Skeletal muscle cell (primary cell): ENCODE measurements around the gene SVIP.

Source experiments
- DNase-seq: peaks from one replicate; pipeline ENCODE4 v3.0.0-alpha.2; 2010; ENCODE audit warnings: low read depth
- H3K4me3 ChIP-seq: 2 replicates; pipeline ENCODE4 v1.5.1; 2011; ENCODE audit warnings: low read depth, mild to moderate bottlenecking, control low read depth, low read length, moderate library complexity

SVIP gene

GRCh38 chr11:22829231-22830081, at the start of gene SVIP:
Gene SVIP (minus strand): TSS chr11:22829801. CDS start chr11:22829748, 53 bp downstream.
- H3K4me3 ChIP-seq = peak within 1 kb of the TSS; percentile 68
- peak; percentile 43 for DNase-seq

- no peak for DNase-seq
Observed at GRCh38 chr11:22878604-22879003, 49.0 kb upstream of the SVIP start.

GRCh38 chr11:22878039-22878438, 48.4 kb upstream of the SVIP start:
- no peak for DNase-seq
- H3K4me3 ChIP-seq = no peak overlapping the region

More at GRCh38 chr11:22878604-22879003, 49.0 kb upstream of the SVIP start:
- H3K4me3 ChIP-seq = no peak overlapping the region

- peak; percentile 40 for DNase-seq
Observed at GRCh38 chr11:22875869-22876473, 46.4 kb upstream of the SVIP start.

GRCh38 chr11:22869325-22869724, 39.7 kb upstream of the SVIP start:
- no peak for DNase-seq

More at GRCh38 chr11:22875869-22876473, 46.4 kb upstream of the SVIP start:
- H3K4me3 ChIP-seq = no peak overlapping the region

GRCh38 chr11:22860241-22860640, 30.6 kb upstream of the SVIP start, which contains the start of gene CCDC179:
Gene CCDC179 (minus strand): TSS chr11:22860474. CDS start chr11:22860421, 53 bp downstream.
- H3K4me3 ChIP-seq = no peak within 1 kb of the TSS
- DNase-seq = no peak

More at GRCh38 chr11:22869325-22869724, 39.7 kb upstream of the SVIP start:
- H3K4me3 ChIP-seq = no peak overlapping the region

- DNase-seq = no peak
Observed at GRCh38 chr11:22859756-22860155, 30.2 kb upstream of the SVIP start.

GRCh38 chr11:22851477-22851876, 21.9 kb upstream of the SVIP start:
- no peak for DNase-seq
- no peak overlapping the region for H3K4me3 ChIP-seq

More at GRCh38 chr11:22859756-22860155, 30.2 kb upstream of the SVIP start:
- no peak overlapping the region for H3K4me3 ChIP-seq

- no peak overlapping the region for H3K4me3 ChIP-seq
- no peak for DNase-seq
Observed at GRCh38 chr11:22846726-22847125, 17.1 kb upstream of the SVIP start.

GRCh38 chr11:22832315-22833015, 2.9 kb upstream of the SVIP start:
- no peak overlapping the region for H3K4me3 ChIP-seq
- no peak for DNase-seq

- no peak for DNase-seq
- H3K4me3 ChIP-seq = peak overlapping the region; percentile 68
Observed at GRCh38 chr11:22830082-22830414, 447 bp upstream of the SVIP start.

GRCh38 chr11:22828373-22828772, 1.2 kb downstream of the SVIP start:
- DNase-seq = no peak
- H3K4me3 ChIP-seq = no peak overlapping the region

GRCh38 chr11:22822203-22822602, 7.4 kb downstream of the SVIP start:
- no peak overlapping the region for H3K4me3 ChIP-seq
- DNase-seq = no peak

- H3K4me3 ChIP-seq = no peak overlapping the region
- DNase-seq = no peak
Observed at GRCh38 chr11:22809893-22810292, 19.7 kb downstream of the SVIP start.

- DNase-seq = no peak
Observed at GRCh38 chr11:22808571-22809197, 20.9 kb downstream of the SVIP start.

GRCh38 chr11:22807855-22808570, 21.6 kb downstream of the SVIP start:
- no peak for DNase-seq
- no peak overlapping the region for H3K4me3 ChIP-seq

More at GRCh38 chr11:22808571-22809197, 20.9 kb downstream of the SVIP start:
- no peak overlapping the region for H3K4me3 ChIP-seq

GRCh38 chr11:22807391-22807790, 22.2 kb downstream of the SVIP start:
- DNase-seq = no peak

GRCh38 chr11:22802861-22803260, 26.7 kb downstream of the SVIP start:
- no peak for DNase-seq
- H3K4me3 ChIP-seq = no peak overlapping the region

More at GRCh38 chr11:22807391-22807790, 22.2 kb downstream of the SVIP start:
- H3K4me3 ChIP-seq = no peak overlapping the region

- H3K4me3 ChIP-seq = no peak overlapping the region
- no peak for DNase-seq
Observed at GRCh38 chr11:22800482-22800881, 29.1 kb downstream of the SVIP start.
